Stomach (tissue), 4 donors: ENCODE data around the gene ATP8A2.

ENCODE experiments used
- CTCF ChIP-seq, 7 experiments: fragments of 450-650 bp in 4 of 7; fragments of 200-600 bp in 3 of 7; sonication (generic) in 3 of 7; IDR thresholded peaks; one replicate each; pipeline ENCODE4 v1.5.1; 2016 to 2019; ENCODE audit warnings: antibody characterized with exemption in 7 of 7, control low read depth in 2 of 7, mild to moderate bottlenecking in 1 of 7
- POLR2A ChIP-seq, 4 donors: fragments of 450-650 bp; IDR thresholded peaks; one replicate each; pipeline ENCODE4 v1.6.1; 2016; ENCODE audit warnings: antibody characterized with exemption in 4 of 4, control low read depth in 2 of 4, mild to moderate bottlenecking in 1 of 4, moderate library complexity in 1 of 4
- POLR2AphosphoS5 ChIP-seq, 3 donors: sonication (generic); formaldehyde crosslinking; IDR thresholded peaks; one replicate each; pipeline ENCODE4 v1.6.1; 2016; ENCODE audit warnings: antibody characterized with exemption in 3 of 3

DNA sequence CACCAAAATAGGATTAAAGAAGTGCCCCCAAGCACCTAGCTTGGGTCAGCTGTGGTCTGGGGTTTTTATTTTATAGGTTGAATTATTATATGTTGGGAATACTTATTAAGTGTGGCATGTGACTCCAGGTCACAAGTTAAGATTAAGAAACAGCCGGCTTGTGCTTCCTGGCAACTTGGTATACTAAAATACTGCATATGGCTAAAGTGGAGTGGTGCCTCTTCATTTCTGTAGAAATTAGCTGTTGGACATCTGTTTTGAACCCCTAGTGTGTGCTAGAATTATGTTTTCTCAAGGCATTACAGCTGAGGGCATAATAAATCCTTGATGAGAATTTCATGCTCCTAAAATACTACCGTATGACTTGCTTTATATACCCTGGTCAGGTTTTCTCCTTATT is 393.5 kb downstream of the ATP8A2 start:
- no peak for TF ChIP-seq POLR2A (IDR thresholded peaks at IDR 0.05)
- no peak for TF ChIP-seq POLR2AphosphoS5 (IDR thresholded peaks at IDR 0.05)
- TF ChIP-seq CTCF (IDR thresholded peaks at IDR 0.05), result no peak
